Hepatocyte (in vitro differentiated cells): Measurements from ENCODE around the gene SPAM1. TPM values are rescaled to one million over a fixed set of nuclear protein-coding genes. Genes with fewer than 3 reads are reported as not detected.
"Not testable (repeated sequence)": the region's sequence is repeated elsewhere in the genome, so short reads cannot be mapped to it uniquely, and the experiment has no call there.

Experiments
- DNase-seq: peaks from one replicate; pipeline ENCODE4 v3.0.0-alpha.2; 2016; ENCODE audit warnings: low spot score
- H2AFZ ChIP-seq: fragments of 200-600 bp; sonication (generic); 2 replicates; pipeline ENCODE4 v1.6.0; 2016; ENCODE audit warnings: antibody characterized with exemption, mild to moderate bottlenecking
- H3K27ac ChIP-seq: fragments of 200-600 bp; sonication (generic); 2 replicates; pipeline ENCODE4 v1.5.1; 2016; ENCODE audit warnings: mild to moderate bottlenecking
- H3K27me3 ChIP-seq: fragments of 200-600 bp; sonication (generic); 2 replicates; pipeline ENCODE4 v1.6.1; 2016
- H3K36me3 ChIP-seq: fragments of 200-600 bp; sonication (generic); replicated peaks from 2 replicates; pipeline ENCODE4 v1.5.1; 2016; ENCODE audit warnings: low read depth; ENCODE audit not compliant: insufficient read depth
- H3K4me1 ChIP-seq: fragments of 200-600 bp; sonication (generic); 2 replicates; pipeline ENCODE4 v1.5.1; 2016; ENCODE audit warnings: mild to moderate bottlenecking, moderate library complexity; ENCODE audit not compliant: insufficient read depth
- H3K4me2 ChIP-seq: fragments of 200-600 bp; sonication (generic); 2 replicates; pipeline ENCODE4 v1.6.0; 2016
- H3K4me3 ChIP-seq: fragments of 200-600 bp; sonication (generic); 2 replicates; pipeline ENCODE4 v1.5.1; 2016; ENCODE audit warnings: mild to moderate bottlenecking
- H3K79me2 ChIP-seq: fragments of 200-600 bp; sonication (generic); 2 replicates; pipeline ENCODE4 v1.6.0; 2017; ENCODE audit warnings: mild to moderate bottlenecking
- H3K9me2 ChIP-seq: fragments of 200-600 bp; sonication (generic); replicated peaks from 2 replicates; pipeline ENCODE4 v1.6.0; 2017; ENCODE audit warnings: mild to moderate bottlenecking; ENCODE audit not compliant: insufficient read depth
- H3K9me3 ChIP-seq: fragments of 200-600 bp; sonication (generic); 2 replicates; pipeline ENCODE4 v1.5.1; 2016; ENCODE audit warnings: low read depth, mild to moderate bottlenecking
- H4K20me1 ChIP-seq: fragments of 200-600 bp; sonication (generic); 2 replicates; pipeline ENCODE4 v1.6.0; 2016; ENCODE audit warnings: mild to moderate bottlenecking; ENCODE audit not compliant: insufficient read depth, poor library complexity, severe bottlenecking
- CTCF ChIP-seq: fragments of 200-600 bp; sonication (generic); IDR thresholded peaks from 2 replicates; pipeline ENCODE4 v1.5.1; 2016; ENCODE audit warnings: antibody characterized with exemption, mild to moderate bottlenecking; ENCODE audit not compliant: poor library complexity
- EZH2 ChIP-seq: fragments of 200-600 bp; sonication (generic); IDR thresholded peaks from 2 replicates; pipeline ENCODE4 v1.6.1; 2016; ENCODE audit warnings: antibody characterized with exemption, mild to moderate bottlenecking, borderline replicate concordance
- EZH2phosphoT487 ChIP-seq: fragments of 200-600 bp; sonication (generic); IDR thresholded peaks from one replicate; pipeline ENCODE4 v1.6.1; 2018; ENCODE audit warnings: antibody characterized with exemption, mild to moderate bottlenecking, low read depth, moderate library complexity; ENCODE audit not compliant: unreplicated experiment, severe bottlenecking
- WGBS: methylation state at CpG from one replicate; pipeline ENCODE4 v1.1.6; 2016; ENCODE audit warnings: low lambda C conversion rate; ENCODE audit errors: missing lambda C conversion rate; 5-methylcytosine and 5-hydroxymethylcytosine counted together
- polyA plus RNA-seq: library from polyadenylated mRNA; unstranded; fragments of >200 nt; fragmentation: Nextera tagmentation; extraction: Ambion mirVana; gene quantifications from 2 replicates; pipeline ENCODE4 v1.2.1, GENCODE V29; 2016
- total RNA-seq: library from RNA; depleted of rRNA; stranded (reverse); fragments of >200 nt; gene quantifications from 2 replicates; pipeline ENCODE4 v1.2.3, GENCODE V29; 2014

The SPAM1 gene
- total and polyA plus RNA-seq, 2 experiments from 2014 or later = not detected

- H3K36me3 ChIP-seq = no peaks in the 10 kb centered on the region
- H3K4me1 ChIP-seq = no peaks in the 10 kb centered on the region
- TF ChIP-seq EZH2 = no peak
- no peak for TF ChIP-seq CTCF
- no peak for TF ChIP-seq EZH2phosphoT487
- H3K4me3 ChIP-seq = no peak overlapping the region
- H3K27me3 ChIP-seq = no peaks in the 10 kb centered on the region
- no peak overlapping the region for H2AFZ ChIP-seq
- no peak overlapping the region for H3K4me2 ChIP-seq
- no peaks in the 10 kb centered on the region for H3K9me3 ChIP-seq
- no peaks in the 10 kb centered on the region for H3K9me2 ChIP-seq
- H3K79me2 ChIP-seq = no peaks in the 10 kb centered on the region
- no peak for DNase-seq
- 91% methylated on average over 5 of the region's 5 CpGs for WGBS
- H4K20me1 ChIP-seq = no peaks in the 10 kb centered on the region
- H3K27ac ChIP-seq = no peak overlapping the region
Measured at GRCh38 chr7:123998921-123999320, 73.9 kb downstream of the SPAM1 start.

- 92% methylated on average over 3 of the region's 3 CpGs for WGBS
- no peaks in the 10 kb centered on the region for H3K27me3 ChIP-seq
- no peak overlapping the region for H2AFZ ChIP-seq
- H3K27ac ChIP-seq = no peak overlapping the region
- no peaks in the 10 kb centered on the region for H3K79me2 ChIP-seq
- H3K4me3 ChIP-seq = no peak overlapping the region
- H3K4me2 ChIP-seq = no peak overlapping the region
- no peak for TF ChIP-seq EZH2phosphoT487
- TF ChIP-seq CTCF = no peak
- TF ChIP-seq EZH2 = no peak
- no peaks in the 10 kb centered on the region for H3K36me3 ChIP-seq
- H3K9me3 ChIP-seq = no peaks in the 10 kb centered on the region
- H3K4me1 ChIP-seq = no peaks in the 10 kb centered on the region
- H3K9me2 ChIP-seq = no peaks in the 10 kb centered on the region
- no peaks in the 10 kb centered on the region for H4K20me1 ChIP-seq
- no peak for DNase-seq
Measured at GRCh38 chr7:123999703-124000102, 74.7 kb downstream of the SPAM1 start.

GRCh38 chr7:124008296-124008695, 83.3 kb downstream of the SPAM1 start:
- H3K9me3 ChIP-seq, H3K4me1 ChIP-seq, H2AFZ ChIP-seq, H4K20me1 ChIP-seq, H3K79me2 ChIP-seq, H3K9me2 ChIP-seq, H3K4me2 ChIP-seq, H3K36me3 ChIP-seq, DNase-seq, H3K27ac ChIP-seq, H3K27me3 ChIP-seq, H3K4me3 ChIP-seq: not testable (repeated sequence)
- 75% methylated on average over 6 of the region's 6 CpGs for WGBS

DNA sequence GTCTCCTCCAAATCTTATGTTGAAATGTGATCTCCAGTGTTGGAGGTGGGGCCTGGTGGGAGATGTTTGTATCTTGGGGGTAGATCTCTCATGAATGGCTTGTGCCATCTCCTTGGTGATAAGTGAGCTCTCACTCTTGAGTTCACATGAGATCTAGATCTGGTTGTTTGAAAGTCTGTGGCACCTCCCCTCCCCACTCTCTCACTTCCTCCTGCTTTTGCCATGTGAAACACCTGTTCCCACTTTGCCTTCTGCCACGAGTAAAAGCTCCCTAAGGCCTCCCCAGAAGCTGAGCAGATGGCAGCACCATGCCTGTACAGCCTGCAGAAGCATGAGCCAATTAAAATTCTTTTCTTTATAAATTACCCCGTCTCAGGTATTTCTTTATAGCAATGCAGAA, 84.3 kb downstream of the SPAM1 start:
- H2AFZ ChIP-seq = no peak overlapping the region
- no peaks in the 10 kb centered on the region for H3K9me3 ChIP-seq
- 76% methylated on average over 2 of the region's 2 CpGs for WGBS
- H3K27ac ChIP-seq = no peak overlapping the region
- H3K4me1 ChIP-seq = no peaks in the 10 kb centered on the region
- DNase-seq = no peak
- no peaks in the 10 kb centered on the region for H4K20me1 ChIP-seq
- H3K9me2 ChIP-seq = no peaks in the 10 kb centered on the region
- no peak overlapping the region for H3K4me3 ChIP-seq
- no peaks in the 10 kb centered on the region for H3K36me3 ChIP-seq
- no peaks in the 10 kb centered on the region for H3K79me2 ChIP-seq
- no peaks in the 10 kb centered on the region for H3K27me3 ChIP-seq
- no peak for TF ChIP-seq EZH2
- no peak for TF ChIP-seq CTCF
- no peak for TF ChIP-seq EZH2phosphoT487
- H3K4me2 ChIP-seq = no peak overlapping the region

Other genes with a start within 250 kb of the SPAM1 start
- gene WASL, start 176.2 kb upstream of the SPAM1 start, total RNA-seq = 41.9 and 48.9 TPM in 2 replicates
- gene WASL, start 176.2 kb upstream of the SPAM1 start, polyA plus RNA-seq = 29.0 and 36.8 TPM in 2 replicates
- gene HYAL4, start 80.1 kb upstream of the SPAM1 start, total RNA-seq = 0.07 TPM in 1 of 2 replicates, not detected in the other
- not detected in 2 replicates for gene HYAL4, start 80.1 kb upstream of the SPAM1 start, polyA plus RNA-seq
- gene TMEM229A, start 107.8 kb downstream of the SPAM1 start, total RNA-seq = 0.17 and 1.3 TPM in 2 replicates
- gene TMEM229A, start 107.8 kb downstream of the SPAM1 start, polyA plus RNA-seq = 0.35 TPM in 1 of 2 replicates, not detected in the other